ENCODE data around the gene SREBF2. TPM values are rescaled to one million over a fixed set of nuclear protein-coding genes. Genes with fewer than 3 reads are reported as not detected.

SREBF2 gene
- total and polyA plus RNA-seq, 2 of the 8 experiments (the other 6 are each of a cell fraction or from before 2014, with no cell fraction given) = 125 to 144 TPM

DNA sequence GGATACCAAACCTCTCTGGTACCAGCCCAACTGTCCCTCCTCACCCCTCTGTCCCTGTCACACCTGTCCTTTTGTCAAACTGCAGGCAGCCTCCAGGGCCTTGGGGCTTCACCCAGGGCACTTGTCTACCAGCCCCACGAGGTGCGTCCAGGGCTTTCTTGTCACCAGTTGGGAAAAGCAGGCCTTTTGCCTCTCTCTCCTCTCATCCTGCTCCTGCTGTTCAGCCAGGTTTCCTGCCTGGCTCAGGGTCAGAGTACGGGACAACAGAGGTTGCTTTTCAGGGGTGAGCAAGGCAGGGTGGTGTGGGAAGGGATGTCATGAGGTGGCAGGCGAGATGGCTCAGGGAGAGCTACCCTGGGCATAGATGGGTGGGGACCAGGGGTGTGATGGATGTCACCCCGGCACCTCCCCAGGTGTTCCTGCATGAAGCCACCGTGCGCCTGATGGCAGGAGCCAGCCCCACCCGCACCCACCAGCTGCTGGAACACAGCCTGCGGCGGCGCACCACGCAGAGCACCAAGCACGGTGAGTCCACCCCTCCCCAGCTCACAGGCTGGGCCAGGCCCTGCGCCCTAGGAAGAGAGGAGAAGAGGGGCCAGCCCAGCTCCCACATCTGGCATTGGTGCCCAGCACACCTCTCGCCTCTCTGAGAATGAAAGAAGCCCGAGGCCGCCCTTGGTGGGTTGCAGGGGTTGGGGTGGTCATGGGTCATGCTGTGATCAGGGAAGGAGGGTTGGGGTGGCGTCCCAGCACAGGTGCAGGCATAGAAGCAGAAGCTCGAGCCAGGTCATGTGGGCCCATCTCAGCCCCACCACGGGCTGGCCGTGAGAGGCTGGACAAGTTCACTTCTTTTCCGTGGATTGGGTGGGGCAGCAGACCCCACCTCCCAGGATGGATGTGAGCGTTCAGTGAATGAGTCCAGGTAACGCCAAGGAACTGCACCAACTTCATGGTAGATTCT, 71.8 kb downstream of the SREBF2 start:
- no peak for FAIRE-seq
- no peak overlapping the region for H4K8ac ChIP-seq (ENCODE audit: extremely low read depth, insufficient read depth, low read length)
- TF ChIP-seq PHF8 (conservative IDR thresholded peaks at IDR 0.05; ENCODE audit: low read depth, low read length) = no peak
- no peak for TF ChIP-seq CBX5 (IDR thresholded peaks at IDR 0.05; ENCODE audit: low read depth, low read length)
- no peak for TF ChIP-seq MAFK (IDR thresholded peaks at IDR 0.05; ENCODE audit: low read depth, low read length)
- TF ChIP-seq TCF12 (IDR thresholded peaks at IDR 0.05; ENCODE audit: low read depth, low read length) = no peak
- TF ChIP-seq, protein P1, sequence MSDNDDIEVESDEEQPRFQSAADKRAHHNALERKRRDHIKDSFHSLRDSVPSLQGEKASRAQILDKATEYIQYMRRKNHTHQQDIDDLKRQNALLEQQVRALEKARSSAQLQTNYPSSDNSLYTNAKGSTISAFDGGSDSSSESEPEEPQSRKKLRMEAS (IDR thresholded peaks at IDR 0.05) = no peak
- no peak for TF ChIP-seq KDM1A (IDR thresholded peaks at IDR 0.05; ENCODE audit: borderline replicate concordance, low read length)
- TF ChIP-seq CEBPB (IDR thresholded peaks at IDR 0.05; ENCODE audit: low read depth, low read length) = no peak
- no peak for TF ChIP-seq ZNF274 (IDR thresholded peaks at IDR 0.05; ENCODE audit: borderline replicate concordance, extremely low read depth, low read length)
- TF ChIP-seq ASH2L (IDR thresholded peaks at IDR 0.05; ENCODE audit: low read length) = no peak
- no peak for TF ChIP-seq GTF2F1 (IDR thresholded peaks at IDR 0.05; ENCODE audit: borderline replicate concordance, low read depth, low read length)
- TF ChIP-seq JUND (IDR thresholded peaks at IDR 0.05; ENCODE audit: low read length) = no peak
- TF ChIP-seq YY1 (IDR thresholded peaks at IDR 0.05; ENCODE audit: low read depth, low read length) = no peak

More for the DNA sequence above, 71.8 kb downstream of the SREBF2 start:
- Histone ChIP-seq H2BK15ac (ENCODE audit: low read length) (no peak overlapping the region), H3K23ac (ENCODE audit: insufficient read length) (no peak overlapping the region), H4K20me1 (replicated peaks in 1 of 2; ENCODE audit: control insufficient read depth in 1 of 2, insufficient read depth in 2 of 2, low read length in 2 of 2) (peaks cover 15 to 27% of the 10 kb centered on the region in 2 experiments), H2BK120ac (replicated peaks; ENCODE audit: low read depth, low read length) (no peak overlapping the region), H3K56ac (replicated peaks; ENCODE audit: insufficient read length, low read depth, low read length) (no peak overlapping the region), H3K4me2 (ENCODE audit: insufficient read depth in 1 of 2, low read depth in 2 of 2, low read length in 2 of 2) (no peak overlapping the region), H2AFZ (ENCODE audit: low read length) (no peak overlapping the region), H3K27ac (ENCODE audit: low read depth, low read length) (no peak overlapping the region), H3K79me2 (ENCODE audit: control insufficient read depth in 1 of 2, insufficient read depth in 2 of 2, low read length in 2 of 2) (no peaks in the 10 kb centered on the region), H3K9me3 (ENCODE audit: insufficient read depth in 2 of 2, low read depth in 1 of 2, low read length in 1 of 2) (no peaks in the 10 kb centered on the region), H2BK5ac (ENCODE audit: low read depth, low read length) (no peak overlapping the region), H4K91ac (replicated peaks; ENCODE audit: insufficient read length, low read length) (no peak overlapping the region), H2AK5ac (ENCODE audit: low read depth, low read length) (no peak overlapping the region), H3K23me2 (ENCODE audit: low read depth, low read length) (peaks cover 2% of the 10 kb centered on the region; the same call in 1 of the 2 replicates), H3K4me1 (replicated peaks in 1 of 4; ENCODE audit: control insufficient read depth in 3 of 4, insufficient read depth in 4 of 4, low read length in 3 of 4) (peaks cover 0 to 15% (median 4%) of the 10 kb centered on the region in 4 experiments; a peak in 3 of 7 replicates), H3K4ac (replicated peaks; ENCODE audit: insufficient read length, low read depth, low read length) (no peak overlapping the region), H3K18ac (ENCODE audit: extremely low read depth, low read length) (no peak overlapping the region), H3K79me1 (ENCODE audit: low read depth, low read length) (no peaks in the 10 kb centered on the region), H2BK20ac (ENCODE audit: low read length) (no peak overlapping the region), H3K4me3 (ENCODE audit: extremely low read depth in 1 of 4, insufficient read depth in 2 of 4, low read depth in 3 of 4, low read length in 4 of 4) (no peak overlapping the region), H3K14ac (ENCODE audit: insufficient read length) (no peak overlapping the region), H3K36me3 (ENCODE audit: control insufficient read depth in 2 of 4, insufficient read depth in 4 of 4, low read length in 3 of 4) (peaks cover 21 to 48% (median 34%) of the 10 kb centered on the region in 4 experiments), H2BK12ac (ENCODE audit: low read depth, low read length) (no peak overlapping the region), H4K5ac (ENCODE audit: insufficient read length, low read depth, low read length) (no peak overlapping the region), H3K27me3 (replicated peaks in 1 of 4; ENCODE audit: control insufficient read depth in 3 of 4, extremely low read depth in 1 of 4, insufficient read depth in 3 of 4, low read length in 3 of 4) (peaks cover 7 to 15% (median 11%) of the 10 kb centered on the region in 4 experiments), H3K9ac (replicated peaks in 1 of 4; ENCODE audit: extremely low read depth in 1 of 4, low read depth in 3 of 4, low read length in 3 of 4) (no peak overlapping the region)
- 85% methylated on average over 24 of the region's 24 CpGs; no CpG with 5 or more reads in 1 of the 2 experiments for WGBS, 2 experiments (ENCODE audit: extremely low coverage in 1 of 2, insufficient coverage in 1 of 2, insufficient read length in 1 of 2, insufficient replicate concordance in 2 of 2, low coverage in 1 of 2, low lambda C conversion rate in 2 of 2, missing lambda C conversion rate in 1 of 2)
- POLR2A ChIA-PET (ENCODE audit: partially characterized antibody) = interaction anchor here (1.0 to 1.9 kb wide), 3 partner anchors 11 to 237 kb away, joined by 3 to 6 read pairs (median 5); no protein-coding TSS in a partner anchor
- CTCF ChIA-PET (ENCODE audit: partially characterized antibody) = interaction anchor here (0.8 to 2.8 kb wide), 8 partner anchors 11 to 46 kb away, joined by 3 to 11 read pairs (median 4); partner anchors contain the start of gene CENPM
- no peak for DNase-seq (ENCODE audit: low read depth in 1 of 2, low spot score in 2 of 2)

All from H1 (cell line).